NCI-H128 (cell line): Measurements from ENCODE around the gene SH2D4B.

Source experiments
- DNase-seq: peaks from one replicate; lab custom pipeline; 2025; ENCODE audit not compliant: unreplicated experiment; lab: John Stamatoyannopoulos, UW

The SH2D4B gene

DNA sequence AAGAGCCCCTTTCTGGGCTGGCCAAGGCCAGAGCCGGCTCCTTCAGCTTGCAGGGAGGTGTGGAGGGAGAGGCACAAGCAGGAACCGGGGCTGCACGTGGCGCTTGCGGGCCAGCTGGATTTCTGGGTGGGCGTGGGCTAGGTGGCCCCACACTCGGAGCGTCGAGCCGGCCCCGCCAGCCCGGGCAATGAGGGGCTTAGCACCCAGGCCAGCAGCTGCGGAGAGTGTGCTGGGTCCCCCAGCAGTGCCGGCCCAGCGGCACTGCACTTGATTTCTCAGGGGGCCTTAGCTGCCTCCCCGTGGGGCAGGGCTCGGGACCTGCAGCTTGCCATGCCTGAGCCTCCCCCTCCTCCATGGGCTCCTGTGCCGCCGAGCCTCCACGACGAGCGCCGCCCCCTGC lies 48.1 kb downstream of the SH2D4B start:
- DNase-seq: no peak

DNA sequence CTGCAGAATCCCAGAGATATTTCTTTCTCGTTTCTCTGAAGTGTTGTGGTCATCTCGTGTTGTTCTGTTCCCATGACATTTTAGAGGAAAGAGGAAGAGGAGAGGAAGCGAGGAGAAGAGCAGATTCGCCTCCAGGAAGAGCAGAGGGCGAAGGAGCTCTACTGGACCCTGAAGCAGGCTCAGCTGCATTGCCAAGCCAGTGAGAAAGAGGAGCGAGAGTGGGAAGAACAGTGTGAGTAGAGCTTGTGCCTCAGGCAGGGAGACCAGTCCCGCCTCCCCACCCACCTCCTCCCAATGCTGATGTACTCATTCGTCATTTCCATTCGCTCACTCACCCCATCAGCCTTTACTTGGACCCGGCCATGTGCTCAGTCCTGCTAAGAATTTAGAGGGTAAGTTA lies 50.8 kb downstream of the SH2D4B start:
- no peak for DNase-seq

DNA sequence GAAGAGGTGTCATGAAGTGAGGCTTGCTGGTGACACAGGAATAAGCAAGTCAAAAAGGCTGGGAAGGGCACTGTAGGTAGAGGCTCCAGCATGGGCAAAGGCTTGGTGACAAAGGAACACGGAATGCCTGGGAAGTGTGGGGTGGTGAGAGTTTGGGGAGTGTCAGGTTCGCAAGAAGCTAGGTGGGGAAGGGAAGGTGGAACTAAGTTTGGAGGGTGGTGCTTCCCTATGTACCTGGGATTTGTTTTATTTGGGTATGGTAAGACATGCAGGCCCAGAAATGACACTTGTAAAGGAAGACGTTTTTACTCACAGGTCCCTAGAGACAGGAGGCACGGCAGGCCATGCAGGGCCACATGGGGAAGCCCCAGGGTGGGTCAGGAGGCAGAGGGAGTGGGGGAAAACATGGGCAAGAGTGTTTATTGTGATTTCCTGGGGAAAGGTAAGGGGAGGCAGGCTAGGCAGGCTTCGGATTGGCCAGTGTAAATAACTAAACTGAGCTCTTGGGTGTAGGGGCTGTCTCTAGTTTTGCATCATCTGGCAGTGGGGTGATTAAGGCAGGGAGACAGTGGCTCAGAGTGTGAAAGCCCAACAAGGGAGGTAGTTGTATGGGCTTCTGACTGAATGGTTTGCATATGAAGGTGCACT lies 52.1 kb downstream of the SH2D4B start:
- no peak for DNase-seq

DNA sequence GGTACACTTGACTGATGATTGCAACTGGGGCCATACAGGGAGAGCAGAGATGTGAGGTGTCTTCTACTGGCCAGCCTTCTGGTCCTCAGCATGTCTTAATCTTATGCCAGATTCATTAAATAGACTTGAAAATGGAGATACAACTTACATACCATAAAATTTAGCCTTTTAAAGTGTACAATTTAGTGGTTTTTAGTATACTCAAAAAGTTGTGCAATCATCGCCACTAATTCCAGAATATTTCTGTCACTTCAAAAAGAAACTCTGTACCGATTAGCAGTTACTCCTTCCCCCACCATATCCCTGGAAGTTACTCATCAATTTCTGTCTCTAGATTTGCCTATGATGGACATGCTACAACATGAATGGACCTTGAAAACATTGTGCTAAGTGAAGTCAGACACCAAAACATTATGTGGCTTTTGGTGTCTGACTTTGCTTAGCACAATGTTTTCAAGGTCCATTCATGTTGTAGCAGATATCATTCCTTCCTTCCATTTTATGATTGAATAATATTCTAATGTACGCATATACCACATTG lies 53.0 kb downstream of the SH2D4B start:
- DNase-seq: no peak

DNA sequence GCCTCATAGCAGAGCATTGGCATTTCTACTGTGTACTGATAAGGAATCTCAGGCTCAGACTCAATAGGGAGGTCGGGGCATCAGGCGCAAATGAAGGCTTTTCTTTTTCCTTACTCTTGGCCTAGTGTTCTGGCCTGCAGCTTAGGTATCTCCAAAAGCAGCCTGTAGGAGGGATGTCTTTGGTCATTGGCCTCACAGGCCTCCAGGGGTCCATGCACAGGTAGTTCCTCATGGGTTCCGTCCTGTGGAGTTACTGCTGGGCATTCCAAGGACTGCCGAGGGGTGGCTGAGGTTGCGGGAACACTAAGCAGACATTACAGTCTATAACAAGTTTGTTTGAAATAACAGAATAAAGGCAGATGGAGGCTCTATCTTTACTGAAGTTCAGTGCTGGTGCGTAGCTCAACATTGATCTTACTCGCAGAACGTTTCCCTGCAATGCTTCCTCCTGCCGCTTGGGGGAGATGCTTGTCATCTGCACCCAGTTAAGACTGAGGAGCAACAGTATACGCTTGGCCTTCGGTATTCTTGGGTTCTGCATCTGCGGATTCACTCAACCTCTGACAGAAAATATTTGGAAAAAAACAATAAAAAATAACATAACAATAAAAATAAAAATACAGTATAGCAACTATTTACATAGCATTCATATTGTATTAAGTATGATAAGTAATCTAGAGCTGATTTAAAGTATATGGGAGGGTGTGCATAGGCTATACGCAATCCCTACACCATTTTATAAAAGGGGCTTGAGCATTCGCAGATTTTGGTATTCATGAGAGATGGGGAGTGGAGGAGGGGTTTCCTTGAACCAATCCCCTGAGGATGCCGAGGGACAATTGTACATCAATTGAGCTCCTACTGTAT lies 58.9 kb downstream of the SH2D4B start:
- no peak for DNase-seq

DNA sequence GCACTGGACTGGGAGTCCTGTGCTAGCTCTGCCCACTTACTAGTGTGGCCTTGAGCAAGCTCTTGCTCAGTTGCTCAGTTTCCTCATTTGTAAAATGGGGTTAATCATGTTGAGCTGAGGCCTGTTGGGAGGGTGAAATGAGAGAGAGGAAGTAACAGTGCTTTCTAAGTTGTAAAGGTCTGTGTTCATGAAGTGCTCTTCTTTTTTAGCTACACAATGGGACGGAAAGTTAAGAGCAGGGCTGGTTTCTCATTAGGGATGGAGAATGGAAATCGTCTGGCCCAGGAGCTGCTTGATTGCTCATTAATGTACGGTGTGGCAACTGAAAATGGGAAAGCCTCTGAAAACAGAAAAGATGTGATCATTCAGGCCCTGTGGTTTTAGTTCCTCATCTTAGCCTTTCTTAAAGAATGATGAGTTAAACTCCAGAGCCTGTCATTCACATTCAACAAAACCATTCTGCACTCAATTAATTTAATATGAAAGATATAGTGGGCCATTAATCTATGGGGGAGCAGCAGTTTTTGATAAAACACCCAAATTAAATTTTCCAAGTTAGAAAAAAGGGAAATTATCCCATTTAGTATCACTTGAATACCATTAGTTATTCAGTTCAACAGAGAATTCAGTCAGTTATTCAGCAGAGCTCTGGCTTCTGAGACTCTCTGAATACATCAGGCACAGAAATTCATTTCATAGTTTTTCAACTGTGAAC lies 60.5 kb downstream of the SH2D4B start:
- DNase-seq: no peak

DNA sequence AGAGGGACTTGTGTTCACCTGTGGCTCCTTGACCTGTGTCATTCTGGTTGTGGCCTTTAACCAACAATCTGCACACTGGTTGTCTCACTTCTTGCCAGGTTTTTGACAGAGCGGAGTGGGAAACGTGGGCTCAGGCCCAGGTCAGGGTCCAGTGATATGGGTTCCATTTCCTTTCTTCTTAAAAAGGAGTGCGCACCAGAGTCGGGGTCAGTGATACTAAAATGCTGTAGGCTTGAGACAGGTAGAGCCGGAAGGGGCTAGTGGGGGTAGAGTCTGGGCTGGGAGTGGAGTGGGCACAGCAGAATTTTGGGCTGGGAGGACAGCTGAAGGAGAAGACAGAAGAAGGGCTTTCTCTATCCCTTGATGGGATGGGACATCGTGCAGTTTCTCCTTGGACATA lies 61.2 kb downstream of the SH2D4B start:
- DNase-seq: no peak

DNA sequence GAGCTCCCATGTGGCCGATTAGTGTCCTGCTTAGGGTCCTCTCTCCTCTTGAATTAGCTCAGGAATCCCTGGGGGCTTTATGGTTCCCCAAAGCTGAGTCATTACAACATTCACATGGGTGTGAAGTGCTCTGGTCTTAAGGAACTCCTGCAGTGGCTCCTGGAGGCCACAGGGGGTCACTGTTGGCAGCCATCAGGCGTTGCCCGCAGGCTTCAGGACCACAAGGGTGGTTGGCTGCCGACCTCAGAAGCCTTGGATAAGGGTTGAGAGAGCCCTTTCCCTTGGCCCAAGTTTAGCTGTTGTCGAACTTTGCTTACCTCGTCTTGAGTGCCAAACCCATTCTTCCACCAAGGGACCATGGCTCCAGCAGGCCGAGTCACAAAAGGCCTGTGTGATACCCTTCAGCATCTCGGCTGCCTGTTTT lies 61.7 kb downstream of the SH2D4B start:
- DNase-seq: no peak

DNA sequence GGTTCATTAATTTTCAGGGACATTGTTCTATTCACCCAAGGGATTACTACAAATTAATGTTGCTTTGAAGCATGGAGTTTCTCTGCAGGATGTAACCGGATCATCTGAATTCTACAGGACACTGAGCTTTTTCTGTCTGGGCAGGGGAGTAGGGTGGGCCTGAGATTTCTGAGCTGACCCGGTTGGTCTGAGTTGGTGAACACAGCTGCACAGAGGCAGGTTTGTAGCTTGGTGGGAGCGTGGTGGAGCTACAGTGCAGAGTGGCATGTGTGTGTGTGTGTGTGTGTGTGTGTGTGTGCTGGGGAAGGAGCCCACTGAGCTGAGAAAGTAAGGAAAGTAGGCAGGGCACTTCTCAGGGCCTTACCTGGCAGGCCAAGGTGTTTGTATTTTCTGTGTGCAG lies 62.6 kb downstream of the SH2D4B start:
- DNase-seq: no peak

DNA sequence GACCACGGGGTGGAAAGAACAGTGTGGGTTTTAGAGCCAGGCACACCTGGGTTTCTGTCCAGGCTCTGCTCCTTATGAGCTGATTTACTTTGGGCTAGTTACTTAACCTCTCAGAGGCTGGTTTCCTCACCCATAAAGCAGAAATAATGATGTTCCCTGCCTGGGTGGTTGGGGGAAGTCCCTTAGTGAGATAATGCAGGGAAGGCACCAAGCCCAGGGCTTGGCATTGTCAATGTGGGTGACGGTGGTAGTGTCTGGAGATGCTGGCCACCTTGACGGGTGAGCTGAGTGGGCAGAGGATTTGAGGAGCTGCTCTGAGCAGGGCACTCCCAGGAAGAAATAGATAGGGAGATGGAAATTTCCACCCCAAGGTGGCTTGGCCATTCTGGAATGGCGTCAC lies 65.2 kb downstream of the SH2D4B start:
- no peak for DNase-seq

DNA sequence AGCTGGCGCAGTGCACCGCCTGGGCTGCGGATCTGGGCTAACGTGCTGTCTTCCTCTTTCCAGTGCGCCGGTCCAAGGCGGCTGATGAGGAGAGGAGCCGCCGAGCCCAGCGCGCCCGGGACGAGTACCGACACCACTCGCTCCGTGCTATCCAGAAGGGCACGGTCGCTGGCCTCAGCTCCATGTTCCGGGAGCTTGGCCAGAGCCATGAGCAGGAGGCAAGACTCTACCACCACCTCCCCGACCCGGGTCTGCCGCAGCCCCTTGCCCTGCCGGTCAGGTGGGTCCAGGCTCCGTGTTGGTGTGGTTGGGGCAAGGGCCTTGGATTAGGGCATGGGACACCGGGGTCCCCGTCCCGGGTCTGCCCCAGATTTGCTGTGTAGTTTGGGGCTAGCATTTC lies 65.8 kb downstream of the SH2D4B start:
- no peak for DNase-seq

DNA sequence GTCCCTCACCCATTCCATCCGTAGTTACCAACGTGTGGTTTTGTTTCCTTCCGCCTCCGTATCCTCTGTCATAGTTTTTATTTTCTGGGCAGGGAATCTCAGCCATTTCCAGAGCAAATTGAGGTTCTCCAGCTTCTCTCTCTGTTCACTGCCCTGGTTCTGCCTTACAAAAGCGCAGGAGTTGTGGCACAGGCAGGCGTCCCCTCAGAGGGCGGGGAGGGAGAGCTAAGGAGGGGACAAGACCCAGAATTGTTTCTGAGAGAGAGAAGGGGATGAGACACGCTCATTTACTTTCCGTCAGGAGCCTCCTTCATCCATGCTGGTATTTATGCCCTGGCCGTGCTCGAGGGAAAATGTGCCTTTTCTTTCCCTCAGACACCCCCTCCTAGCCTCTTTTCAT lies 71.0 kb downstream of the SH2D4B start:
- DNase-seq: no peak

DNA sequence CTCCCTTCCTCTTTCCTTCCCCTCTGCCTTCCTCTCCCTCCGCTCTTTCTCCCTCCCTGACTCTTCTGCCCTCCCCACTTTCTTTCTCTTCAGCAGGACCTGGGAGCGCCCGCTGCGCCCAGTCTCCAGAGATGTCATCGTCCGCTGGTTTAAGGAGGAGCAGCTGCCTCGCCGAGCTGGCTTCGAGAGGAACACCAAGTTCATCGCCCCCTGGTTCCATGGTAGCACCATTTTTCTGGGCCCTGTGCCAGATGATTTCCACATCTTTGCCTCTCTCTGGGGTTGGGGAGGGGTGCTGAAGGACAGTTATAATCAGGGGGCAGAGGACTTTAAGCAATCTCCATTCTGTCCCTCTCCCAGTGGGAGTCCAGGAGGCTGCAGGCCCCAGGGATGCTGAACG lies 71.6 kb downstream of the SH2D4B start:
- no peak for DNase-seq

DNA sequence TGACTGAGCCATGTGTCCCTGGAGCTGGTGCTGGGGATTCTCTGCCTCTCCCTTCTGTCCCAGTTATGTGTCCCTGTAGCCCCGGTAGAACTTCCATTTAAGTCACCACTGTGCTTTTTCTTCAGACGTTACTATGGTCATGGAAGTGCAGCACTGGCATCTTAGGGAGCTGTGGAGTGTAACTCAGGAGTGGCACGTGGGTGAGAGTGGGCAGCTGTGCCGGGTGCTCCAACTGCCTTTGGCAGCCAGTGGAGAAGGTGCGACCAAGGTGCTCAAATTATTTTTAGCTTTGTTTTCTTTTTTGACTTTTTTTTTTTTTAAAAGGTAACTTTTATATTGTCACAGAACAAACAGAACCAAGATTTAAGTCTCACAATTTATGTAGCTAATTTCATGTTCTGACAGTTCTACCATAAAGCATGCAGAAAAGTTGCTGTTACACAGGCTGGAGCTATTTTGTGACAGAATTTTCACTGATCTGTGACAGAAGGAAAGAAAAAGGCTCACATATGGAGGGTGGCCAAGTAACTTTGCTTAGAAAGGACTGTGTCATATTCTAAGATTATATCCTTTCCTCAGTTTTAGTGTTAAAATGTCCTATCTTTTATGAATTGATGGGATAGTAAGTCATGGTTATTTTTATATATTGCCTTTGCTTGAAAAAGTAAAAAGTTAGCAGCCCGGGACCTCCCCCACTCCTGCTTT lies 73.9 kb downstream of the SH2D4B start:
- no peak for DNase-seq

DNA sequence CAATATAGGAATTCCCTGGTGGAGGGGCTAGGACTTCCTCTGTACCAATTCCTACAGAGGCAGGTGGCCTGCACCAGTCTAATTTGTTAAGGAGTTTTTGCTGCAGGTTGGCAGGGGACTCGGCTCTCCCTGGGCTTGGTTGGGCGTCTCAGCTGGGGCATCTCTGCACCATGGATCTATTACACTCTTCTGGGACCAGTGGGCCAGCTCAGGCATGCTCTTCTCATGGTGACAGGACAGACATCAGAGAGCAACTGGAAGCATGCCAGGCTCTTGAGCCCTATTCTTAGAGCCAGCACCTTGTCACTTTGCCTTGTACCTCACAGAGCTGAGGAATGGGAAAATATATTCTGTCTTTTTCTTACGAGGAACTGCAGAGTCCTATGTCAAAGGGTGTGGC lies 74.6 kb downstream of the SH2D4B start:
- DNase-seq: no peak

DNA sequence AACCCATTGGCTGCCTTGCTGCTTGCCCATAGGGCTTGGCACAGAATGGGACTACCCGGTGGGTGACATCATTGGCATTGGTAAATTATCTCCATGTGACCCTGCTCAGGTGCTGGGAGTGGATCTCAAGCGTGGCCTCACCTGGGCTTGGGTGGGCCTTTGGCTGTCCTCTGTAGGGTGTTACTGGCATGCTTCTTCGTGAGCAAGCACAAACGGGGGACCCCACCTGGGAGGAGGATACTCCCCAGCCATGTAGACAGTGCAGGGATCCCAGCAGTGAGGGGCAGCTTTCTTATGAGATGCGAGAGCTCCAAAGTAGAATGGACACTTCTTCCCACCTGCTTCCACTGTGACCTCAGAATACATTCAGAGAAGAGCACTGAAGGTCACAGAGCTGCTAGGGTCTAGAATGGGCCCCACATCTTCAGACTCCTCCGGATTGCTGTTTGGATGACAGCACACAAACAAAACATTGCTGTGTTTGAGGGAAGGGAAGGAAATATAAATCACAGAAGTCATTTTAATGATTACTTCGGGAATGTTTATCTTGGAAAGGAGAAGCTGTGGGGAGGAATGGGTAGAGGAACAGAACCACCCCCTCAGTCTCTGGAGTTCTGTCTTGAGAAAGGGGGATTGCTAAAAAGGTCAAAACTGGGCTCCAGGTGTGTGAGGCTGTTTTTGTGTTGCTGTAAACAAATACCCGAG lies 75.9 kb downstream of the SH2D4B start:
- DNase-seq: no peak

DNA sequence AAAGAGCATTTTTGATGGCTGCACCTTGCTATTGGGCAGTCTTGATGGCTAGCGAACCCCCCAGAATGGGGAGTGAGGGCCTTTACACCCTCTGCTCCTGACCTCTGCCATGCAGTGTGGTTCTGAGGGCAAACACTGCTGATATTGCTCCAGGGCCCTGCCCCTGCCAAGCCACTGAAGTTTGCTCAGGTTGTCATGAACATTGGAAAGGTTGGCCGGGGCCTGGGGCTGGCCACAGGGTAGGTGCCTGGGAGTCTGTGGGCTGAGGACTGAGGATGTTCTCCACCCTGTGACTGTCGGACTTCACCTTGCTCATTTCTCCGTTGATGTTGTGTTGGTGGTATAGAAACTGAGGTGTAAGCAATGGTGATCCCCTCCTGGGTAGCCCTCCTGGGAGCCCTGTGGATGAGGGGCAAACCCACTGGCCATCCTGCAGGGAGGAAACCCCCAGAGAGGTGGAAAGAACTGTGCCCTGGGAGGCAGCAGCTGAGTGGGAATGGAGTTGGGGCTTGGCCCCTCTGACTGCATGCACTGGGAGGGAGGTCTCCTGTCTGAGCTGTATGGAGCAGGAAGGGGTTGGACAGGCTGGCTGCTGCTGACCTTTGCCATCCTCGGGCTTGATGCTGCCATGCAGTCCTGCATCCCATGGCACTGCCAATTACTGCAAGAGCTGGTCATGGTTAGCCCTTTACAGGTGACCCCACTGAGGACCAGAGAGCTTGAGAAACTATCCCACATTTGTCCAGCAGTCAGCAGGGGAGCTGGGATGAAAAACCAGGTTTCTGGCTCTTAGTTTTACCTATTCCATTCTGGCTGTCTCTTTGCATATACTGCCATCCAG lies 77.1 kb downstream of the SH2D4B start:
- DNase-seq: no peak

DNA sequence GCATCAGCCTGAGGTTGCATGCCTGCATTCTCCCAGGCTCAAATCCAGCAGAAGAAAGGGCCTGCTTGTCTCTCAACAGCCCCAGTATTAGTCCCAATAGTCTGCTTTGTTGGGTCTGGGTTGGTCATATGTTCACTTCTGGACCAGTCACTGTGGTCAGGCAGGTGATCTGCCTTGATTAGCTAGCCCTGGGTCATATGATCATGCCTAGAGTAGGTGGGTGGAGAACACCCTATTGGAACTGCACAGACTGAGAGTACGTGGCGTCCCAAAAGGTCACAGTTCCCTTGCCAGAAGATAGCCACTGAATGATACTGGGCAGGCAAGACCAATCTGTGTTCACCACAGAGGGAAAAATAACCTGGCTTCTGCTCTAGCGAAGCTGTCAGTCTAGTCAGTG lies 80.1 kb downstream of the SH2D4B start:
- no peak for DNase-seq

DNA sequence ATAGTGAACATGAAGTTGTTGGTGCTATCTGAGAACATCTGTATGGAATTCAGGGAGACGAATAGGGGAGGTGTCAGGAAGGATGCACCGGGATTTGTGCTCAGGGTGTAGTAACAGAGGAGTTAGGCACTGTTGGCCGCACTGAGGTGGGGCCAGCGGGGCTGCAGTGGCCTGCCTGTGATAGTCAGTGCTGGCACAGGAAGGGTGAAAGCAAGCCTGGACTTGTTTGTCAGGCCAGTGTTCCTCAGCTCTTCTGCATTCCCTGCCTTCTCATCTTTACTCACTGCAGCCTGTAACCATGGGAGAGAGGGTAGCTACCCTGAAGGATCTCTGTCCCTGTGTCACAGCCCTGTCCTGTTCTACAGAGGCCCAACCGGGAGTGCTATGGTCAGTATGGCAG lies 81.3 kb downstream of the SH2D4B start:
- DNase-seq: no peak

DNA sequence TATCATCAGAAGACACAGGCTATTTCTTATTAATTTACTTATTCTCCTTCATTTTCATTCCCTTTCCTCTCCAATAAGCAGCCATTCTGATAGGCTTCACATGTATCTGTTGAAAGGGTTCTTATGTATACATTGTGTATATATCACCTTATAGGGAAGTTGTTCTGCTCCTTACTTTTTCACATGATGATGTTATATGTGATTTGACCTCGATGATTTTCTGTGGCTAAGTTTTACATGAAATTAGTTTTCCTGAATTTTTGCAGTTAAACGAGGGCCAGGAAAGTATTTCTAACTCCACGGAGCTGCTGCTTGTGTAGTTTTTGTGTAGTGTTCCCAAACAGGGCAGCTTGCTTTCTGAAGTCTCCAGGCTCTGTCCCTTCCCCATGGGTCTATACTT lies 84.5 kb downstream of the SH2D4B start:
- no peak for DNase-seq
